DLD1 (cell line): ENCODE results near the gene RAI14.

Experiments
- in situ Hi-C: cut with HindIII; loops from 2 replicates; pipeline ENCODE4 v1.10.0; 2017; ENCODE audit warnings: low sequenced_read_pairs

The RAI14 gene

DNA sequence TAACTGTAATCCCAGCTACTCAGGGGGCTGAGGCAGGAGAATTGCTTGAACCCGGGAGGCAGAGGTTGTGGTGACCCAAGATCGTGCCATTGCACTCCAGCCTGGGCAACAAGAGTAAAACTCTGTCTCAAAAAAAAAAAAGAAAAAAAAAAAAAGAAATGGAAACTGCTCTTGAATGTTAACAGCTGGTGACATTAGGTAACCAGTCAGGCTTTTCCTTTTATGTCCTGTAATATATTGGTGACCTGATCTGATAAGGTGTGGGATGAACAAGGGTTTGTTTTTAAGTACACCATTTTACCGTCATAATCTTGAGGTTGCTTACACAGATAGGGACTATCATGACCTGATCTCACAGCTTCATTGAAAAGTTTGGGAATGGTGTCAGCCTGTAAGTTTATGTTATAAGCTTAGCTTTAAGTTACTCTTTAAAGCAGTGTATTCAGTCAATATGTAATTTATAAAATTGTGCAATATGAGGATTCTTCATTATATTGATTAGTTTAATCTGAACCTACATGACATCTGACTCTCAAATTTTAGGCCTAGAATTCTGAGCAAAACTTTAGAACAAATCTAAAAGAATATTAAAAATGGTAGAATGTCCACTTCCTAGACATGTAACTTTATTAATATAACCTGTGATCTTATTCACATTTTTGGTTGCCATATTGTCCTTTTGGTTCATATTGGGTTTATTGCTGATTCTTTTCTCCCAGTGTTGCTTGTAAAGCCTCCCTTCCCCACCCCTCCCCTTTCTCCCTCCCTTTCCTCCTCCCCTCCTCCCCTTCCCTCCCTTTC lies 41.4 kb downstream of the RAI14 start:
- in situ Hi-C loops: no loop called here

DNA sequence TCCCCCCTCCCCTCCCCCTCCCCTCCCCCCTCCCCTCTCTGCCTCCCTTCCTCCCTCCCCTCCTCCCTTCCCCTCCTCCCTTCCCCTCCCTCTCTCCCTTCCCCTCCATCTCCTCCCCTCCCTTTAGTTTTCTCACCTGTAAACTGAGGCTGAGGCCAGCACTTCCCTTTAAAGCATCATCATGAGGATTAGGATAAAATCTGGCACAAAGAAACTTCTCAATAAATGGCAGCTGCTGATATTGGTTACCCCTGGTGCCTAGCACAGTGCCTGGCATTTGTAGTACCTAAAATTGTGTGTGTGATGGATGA lies 41.9 kb downstream of the RAI14 start:
- in situ Hi-C loops: no loop called here

DNA sequence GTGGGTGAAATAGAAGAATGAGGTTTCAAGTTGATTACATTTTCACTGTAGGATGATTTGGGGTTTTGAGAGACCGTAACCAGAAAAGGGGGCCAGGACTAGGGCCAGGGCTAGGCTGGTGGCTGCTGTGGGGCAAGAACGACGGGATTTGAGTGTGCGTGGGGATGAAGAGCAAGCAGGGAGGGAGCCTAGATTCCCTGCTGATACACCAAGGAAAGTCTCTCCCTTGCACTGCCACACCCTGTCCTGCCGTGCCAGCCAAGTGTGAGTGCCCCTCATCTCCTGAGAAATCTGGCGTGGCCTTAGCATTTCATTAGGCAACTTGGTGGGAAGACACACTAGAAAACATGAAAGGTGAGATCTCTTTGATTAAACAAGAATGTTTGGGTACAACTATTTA lies 42.6 kb downstream of the RAI14 start:
- in situ Hi-C loops: no loop called here

DNA sequence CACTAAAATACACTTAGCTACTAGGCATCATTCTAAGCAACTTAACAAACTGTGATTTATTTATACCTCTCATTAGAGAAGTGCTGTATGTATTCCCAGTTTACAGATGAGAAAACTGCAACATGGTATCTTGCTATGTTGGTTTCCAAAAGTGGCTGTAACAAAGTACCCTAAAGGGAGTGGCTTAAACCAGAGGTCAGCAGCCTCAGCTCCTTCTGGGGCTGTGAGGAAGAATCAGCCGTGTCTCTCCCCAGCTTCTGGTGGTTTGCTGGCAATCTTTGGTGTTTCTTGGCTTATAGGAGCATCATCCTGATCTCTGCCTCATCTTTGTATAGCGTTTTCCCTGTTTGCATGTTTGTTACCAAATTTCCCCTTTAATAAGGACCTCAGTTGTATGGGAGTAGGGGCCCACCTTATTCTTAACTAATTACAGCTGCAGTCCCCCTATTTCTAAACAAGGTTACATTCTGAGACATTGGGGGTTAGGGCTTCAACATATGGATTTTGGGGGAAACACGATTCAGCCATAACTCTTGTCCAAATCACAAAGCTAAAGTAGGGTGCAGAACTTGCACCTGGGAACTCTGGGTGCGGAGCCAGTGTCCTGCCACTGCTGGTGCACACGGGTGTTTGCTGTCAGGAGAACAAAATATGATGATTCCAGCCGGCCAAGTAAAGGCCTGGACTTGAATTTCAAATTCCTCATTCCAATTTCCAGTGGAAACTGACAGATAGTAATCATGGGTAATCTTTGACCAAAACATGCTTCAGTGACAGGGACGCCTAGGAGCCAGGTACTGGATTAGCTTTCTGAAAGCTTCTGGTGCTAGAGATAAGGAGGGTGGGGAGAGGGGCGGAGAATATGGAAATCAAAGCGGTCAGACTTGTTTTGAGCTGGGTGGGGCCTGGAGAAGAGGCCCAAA lies 43.3 kb downstream of the RAI14 start:
- in situ Hi-C loops: loop anchor here (5.0 kb wide), 1 partner anchor 128 kb away; no protein-coding TSS in a partner anchor

DNA sequence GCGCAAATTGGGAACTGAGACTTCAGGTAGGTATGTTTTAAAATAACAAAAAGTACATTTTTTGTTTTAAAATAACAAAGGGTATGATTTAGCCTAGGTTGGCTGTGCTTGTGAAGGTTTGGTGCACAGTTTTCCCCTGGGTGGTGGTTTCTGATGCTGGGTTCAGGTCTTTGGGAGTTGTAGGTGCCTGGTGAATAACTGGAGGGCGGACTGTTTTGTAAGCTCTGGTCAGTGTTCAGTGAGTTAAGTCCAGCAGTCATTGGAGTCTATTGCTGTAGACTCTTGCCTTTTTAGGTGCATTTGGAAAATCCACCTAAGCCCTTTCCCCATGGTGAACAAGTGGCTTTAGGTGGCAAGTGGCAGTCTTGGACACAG lies 43.9 kb downstream of the RAI14 start:
- in situ Hi-C loops: loop anchor here (5.0 kb wide), 1 partner anchor 127 kb away; no protein-coding TSS in a partner anchor

DNA sequence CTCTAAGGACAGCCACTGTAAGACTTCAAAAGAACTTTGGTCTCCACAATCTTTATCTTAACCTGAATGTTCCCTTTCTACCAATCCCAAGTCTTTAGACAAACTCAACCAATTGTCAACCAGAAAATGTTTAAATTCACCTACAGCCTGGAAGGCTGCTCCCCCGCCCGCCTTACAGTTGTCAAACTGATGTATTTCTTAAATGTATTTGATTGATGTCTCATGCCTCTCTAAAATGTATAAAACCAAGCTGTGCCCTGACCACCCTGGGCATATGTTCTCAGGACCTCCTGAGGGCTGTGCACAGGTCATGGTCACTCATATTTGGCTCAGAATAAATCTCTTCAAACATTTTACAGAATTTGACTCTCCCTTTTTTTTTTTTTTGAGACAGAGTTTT lies 45.3 kb downstream of the RAI14 start:
- in situ Hi-C loops: loop anchor here (5.0 kb wide), 1 partner anchor 126 kb away; no protein-coding TSS in a partner anchor

DNA sequence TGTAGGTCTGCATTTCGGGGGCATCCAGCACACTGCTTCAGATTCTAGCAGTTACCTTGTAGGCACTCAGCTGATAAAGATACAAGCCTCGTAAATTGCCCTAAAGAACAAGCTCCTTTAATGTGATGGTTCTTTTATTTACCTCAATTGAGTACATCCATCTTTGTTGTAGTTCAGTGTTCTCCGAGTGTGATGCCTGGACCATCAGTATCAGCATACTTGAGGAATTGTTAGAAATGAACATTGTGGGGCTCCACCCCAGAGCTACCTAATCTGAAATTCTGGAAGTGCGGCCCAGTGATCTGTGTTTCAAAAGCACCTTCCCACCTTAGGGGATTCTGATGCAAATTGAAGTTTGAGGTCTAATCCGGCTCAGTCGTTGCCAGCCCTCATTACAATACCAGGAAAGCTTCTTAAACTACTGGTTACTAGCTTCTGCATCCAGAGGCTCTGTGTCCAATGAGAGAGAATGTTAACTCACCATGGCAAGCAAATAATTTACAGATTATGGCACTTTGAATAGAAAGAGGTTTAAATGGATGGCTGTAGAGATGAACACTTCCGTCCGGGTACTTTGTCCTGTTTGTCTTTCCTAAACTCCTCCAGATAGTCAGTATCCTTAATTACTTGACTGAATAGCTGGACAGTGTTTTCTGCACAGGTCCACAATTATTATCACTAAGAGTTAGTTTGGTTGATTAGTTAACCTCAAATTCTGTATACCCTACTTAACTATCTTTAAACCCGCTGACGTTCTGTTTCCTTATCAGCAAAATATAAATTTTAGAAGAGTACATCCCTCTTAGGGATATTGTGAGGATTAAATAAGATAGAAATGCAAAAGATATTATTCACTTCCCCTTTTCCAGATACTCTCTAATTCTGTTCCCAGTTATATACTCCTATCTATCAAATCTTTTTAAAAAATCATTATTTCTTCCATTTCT lies 47.9 kb downstream of the RAI14 start:
- in situ Hi-C loops: loop anchor here (5.0 kb wide), 1 partner anchor 123 kb away; no protein-coding TSS in a partner anchor

DNA sequence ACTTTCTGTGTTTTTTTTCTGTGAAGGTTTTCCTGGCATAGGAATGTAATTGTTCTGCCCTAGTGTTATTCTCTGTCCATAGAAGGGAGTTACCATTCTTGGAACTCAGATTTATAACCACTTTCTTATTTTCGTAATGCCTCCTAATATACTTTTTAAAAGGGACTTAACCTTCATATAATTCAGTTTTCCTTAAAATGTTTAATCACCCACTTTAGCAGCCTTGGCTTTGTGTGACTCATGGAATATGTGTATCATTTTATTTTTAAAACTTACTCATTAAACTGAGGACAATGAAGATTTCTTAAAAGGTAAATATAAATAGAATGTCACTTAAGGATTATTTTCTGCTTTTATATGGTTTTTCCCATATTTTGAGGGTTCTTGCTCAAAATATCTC lies 50.0 kb downstream of the RAI14 start:
- in situ Hi-C loops: no loop called here

DNA sequence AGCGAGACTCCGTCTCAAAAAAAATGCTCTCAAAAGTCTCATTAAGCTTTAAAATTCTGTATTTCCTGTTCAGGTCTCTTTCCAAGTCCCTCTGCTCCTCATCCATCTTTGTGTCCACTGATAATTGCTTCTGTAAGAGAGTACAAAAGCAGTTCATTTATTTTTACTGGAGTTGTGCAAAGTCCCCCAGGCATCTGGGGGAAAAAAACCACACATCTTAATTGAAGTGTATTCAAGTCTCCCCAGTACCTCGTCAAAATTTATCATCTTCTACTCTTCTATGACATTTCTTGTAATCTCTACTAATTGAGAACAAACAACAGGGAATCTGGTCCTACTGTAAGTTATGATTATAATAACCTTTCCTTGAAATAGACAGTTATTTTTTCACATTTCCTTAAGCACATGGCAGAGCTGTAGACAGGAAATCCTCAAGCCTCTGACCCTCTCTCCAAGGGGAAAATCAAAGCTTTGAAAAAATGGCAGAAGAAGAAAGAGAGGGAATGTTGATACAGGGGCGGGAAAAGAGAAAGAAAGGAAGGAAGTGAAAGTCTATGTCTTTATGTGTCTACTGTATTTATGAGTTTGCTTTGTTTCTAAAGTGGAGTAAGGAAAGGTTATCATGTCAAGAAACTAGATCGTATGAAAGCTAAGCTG lies 51.5 kb downstream of the RAI14 start:
- in situ Hi-C loops: no loop called here

DNA sequence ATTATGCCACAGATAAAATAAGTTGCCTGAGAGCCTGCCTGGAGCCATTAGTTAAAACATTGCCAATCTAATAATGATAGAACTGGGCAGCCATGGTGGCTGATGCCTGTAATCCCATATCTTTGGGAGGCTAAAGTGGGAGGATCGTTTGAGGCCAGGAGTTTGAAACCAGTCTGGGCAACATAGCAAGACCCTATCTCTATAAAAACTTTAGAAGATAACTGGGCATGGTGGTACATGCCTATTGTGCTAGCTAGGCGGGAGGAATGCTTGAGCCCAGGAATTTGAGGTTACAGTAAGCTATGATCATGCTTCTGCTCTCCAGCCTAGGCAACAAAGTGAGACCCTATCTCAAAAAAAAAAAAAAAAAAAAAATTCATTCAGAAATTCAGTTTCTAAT lies 52.6 kb downstream of the RAI14 start:
- in situ Hi-C loops: no loop called here

DNA sequence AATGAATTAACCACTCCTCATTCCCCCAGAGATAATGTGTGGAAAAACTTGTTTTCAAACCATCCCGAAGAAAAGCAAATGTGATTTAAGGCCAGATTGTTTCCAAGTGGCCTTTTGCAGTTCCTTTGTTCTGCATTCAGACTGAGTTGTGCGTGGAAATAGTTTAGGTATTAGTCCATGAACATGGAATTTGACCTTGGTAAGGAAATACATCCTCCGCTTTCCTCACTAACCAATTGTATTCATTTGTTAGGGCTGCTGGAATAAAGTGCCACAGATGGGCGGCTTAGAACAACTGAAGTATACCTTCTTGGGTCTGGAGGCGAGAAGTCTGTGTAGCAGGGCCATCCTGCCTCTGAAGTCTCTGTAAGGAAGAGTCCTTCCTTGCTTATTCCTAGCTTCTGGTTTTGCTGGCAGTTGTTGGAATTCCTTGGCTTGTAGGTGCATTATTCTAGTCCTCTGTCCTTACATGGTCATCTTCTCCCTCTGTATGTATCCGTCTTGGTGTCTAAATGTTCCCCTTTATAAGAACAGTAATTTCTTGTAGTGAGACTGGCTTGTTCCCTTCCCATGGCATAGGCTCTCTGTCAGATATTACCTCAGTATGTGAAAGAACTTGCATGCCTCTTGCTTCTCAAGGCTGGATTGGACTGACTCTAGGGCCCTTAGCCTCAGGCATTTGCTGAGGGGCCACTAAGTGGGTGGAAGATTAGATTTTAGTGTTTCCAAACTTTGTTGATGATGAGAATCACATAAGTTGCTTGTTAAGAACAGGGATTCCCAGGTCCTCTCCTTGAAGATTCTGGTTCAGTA lies 53.9 kb downstream of the RAI14 start:
- in situ Hi-C loops: no loop called here

DNA sequence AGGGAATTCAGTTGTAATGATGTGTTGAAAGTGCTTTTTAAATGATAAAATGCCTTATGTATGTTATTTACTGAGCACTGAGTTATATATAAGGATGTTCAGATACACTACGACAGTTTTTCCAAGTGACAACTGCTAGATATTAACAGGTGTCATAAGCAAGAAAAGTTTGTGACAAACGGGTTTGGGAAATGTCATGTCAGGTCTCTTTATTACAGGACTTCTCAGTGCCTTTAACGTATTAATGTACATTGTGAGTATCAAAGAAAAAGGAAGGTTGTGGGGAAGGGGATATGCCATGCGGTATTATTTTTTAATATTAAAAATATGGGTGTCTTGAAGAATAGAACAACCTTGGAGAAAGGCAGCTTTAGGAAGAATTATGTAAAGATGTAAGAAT lies 56.4 kb downstream of the RAI14 start:
- in situ Hi-C loops: no loop called here

DNA sequence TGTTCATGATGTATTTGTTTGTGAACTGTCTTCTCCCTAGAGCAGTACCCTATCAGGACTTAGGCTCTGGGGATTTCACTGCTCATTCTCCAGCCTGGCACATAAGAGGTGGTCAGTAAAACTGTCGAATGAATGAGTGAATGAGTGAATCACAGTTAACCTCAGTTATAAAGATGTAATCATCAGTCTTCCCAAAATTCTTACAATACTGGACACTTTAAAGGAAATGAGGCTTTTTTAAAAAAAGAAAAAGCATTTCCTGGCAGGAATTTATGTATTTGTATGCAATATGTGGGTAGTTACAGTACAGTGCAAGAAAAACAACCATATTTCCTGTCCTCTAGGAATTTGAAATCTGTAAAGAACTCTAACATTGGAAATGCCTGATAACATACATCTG lies 59.6 kb downstream of the RAI14 start:
- in situ Hi-C loops: no loop called here

DNA sequence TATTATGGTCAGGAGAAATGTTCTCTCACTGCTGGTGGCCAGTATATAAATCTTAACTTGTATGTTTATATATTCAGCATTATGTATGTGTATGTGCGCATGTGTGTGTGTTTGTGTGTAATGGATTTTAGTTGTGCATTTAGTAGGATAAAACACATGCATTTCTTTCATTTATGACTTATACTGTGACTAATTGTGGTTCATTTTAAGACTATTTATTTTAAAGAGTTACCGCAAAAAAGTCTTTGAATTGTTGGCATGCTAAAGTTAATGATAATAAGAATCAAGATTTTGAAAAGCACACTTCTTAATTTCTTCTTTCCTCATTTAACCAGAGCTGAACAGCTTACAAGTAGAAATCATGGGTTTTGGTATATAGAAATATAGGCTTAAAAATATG lies 60.9 kb downstream of the RAI14 start:
- in situ Hi-C loops: no loop called here

DNA sequence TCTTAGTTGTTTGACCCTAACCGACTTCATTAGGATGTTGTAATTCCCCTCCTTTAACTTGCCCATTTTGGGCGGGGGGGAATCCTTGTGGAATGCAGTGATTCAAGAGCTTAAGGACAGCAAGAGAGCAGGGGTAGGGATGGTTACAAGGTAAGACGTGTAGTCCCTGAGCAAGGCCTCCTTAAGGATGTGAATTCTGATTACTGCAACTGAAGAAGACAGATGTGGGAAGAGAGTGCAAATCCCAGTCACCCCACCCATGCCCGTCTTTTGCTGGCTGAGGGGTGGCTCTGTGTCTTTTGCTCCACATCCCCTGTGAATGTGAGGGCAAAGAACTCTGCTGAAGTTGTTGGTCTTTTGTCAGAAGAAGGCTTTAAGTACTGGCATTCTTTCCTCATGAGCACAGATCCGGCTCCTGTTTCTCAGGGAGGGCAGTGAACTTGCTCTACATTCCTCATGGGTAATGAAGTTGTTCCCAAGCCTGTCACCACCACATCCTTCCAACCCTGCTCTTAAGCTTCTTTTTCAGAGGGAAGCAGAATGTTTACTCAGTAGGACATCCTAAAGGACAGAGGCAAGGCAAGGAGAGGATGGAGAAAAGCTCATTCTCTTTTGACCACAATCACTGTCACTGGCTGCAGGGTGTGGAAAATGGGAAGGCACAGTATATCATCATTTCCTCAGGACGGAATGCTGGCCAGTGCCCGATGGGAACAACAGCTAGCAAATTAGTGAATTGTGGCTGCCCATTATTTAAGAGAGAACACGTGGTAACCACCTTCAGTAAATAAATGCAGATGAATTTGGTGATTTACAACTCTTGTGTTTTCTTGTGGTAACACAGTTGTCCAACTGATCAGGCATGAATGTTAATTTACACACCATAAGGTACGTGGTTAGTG lies 61.5 kb downstream of the RAI14 start:
- in situ Hi-C loops: no loop called here

DNA sequence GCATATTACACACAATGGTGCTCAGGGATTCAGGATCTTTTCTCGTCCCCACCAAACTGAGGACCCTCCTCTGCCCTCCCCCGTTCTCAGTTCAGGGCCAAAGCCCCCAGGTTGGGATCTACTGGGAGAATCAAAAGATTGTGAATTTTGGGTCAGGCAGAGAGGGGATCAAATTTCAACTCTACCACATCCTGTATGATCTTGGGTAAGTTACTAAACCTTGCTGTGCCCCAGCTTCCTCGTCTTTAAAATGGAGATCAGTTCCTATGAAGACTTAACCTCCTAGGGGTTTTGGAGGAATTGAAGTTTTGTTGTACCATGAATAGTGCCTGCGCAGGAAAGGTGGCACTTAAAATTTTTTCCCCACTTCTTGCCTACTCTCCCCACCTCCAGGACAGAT lies 62.4 kb downstream of the RAI14 start:
- in situ Hi-C loops: no loop called here

DNA sequence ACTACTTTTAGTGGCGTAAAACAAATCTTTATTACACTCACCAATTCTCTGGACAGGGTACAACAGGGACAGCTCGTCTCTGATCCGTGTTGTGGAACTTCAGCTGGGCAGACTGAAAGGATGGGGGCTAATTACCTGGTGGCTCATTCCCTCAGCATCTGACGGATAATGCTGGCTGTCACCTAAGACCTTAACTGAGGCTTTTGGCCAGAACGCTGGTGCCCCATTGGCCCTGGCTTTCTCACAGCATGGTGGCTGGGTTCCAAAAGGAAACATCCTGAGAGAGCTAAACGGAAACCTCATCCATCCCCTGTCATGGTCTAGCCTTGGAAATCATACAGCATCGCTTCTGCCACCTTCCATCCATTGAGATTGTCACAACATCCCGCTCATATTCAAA lies 62.9 kb downstream of the RAI14 start:
- in situ Hi-C loops: no loop called here

DNA sequence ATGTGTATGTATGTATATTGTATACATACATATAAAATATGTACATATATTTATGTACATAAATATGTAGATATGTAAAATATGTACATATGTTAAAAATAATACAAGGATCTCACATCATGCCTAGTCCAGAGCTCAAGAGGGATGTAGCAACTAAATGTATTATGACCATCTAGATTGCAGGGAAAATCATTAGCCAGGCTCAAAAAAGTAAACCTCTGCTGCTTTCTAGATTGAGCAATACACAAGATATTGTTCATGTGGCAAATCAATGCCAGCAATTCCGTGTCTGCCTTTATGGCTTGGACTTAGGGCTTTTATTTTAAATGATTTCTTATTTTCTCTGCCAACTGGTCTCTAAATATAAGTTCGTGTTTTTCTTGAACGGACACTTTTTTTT lies 65.2 kb downstream of the RAI14 start:
- in situ Hi-C loops: no loop called here

DNA sequence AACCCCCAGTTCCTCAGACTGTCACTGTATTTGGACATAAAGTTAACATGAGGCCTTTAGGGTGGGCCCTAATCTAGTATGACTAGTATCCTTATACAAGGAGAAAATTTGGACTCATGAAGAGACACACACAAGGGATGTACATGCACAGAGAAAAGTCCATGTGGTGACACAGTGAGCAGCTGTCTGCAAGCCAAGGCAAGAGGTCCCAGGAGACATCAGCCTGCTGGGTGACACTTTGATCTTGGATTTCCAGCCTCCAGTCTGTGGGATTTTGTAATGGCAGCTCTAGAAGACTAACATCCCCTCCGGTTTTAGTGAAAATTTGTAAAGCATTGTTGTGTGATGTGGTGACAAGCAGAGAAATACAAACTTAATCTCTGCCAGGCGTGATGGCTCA lies 66.1 kb downstream of the RAI14 start:
- in situ Hi-C loops: no loop called here
